SK-N-SH (cell line): ENCODE results near the gene MYCL. TPM values are rescaled to one million over a fixed set of nuclear protein-coding genes. Genes with fewer than 3 reads are reported as not detected.

Source experiments
- CTCF ChIA-PET: fragments of 300-600, 350-600 bp; formaldehyde crosslinking; extraction: SDS; loops from one replicate; lab custom pipeline; 2021; lab: Yijun Ruan, JAX
- POLR2A ChIA-PET: fragments of 350-600 bp; sonication (Branson Sonifier 250); formaldehyde crosslinking; extraction: SDS; loops from one replicate; lab custom pipeline; 2020; ENCODE audit warnings: antibody characterized with exemption, inconsistent platforms; lab: Yijun Ruan, JAX
- DNase-seq: peaks from one replicate; pipeline ENCODE4 v3.0.0; 2012
- H2AFZ ChIP-seq: fragments of 200-600 bp; sonication (generic); 2 replicates; pipeline ENCODE4 v1.8.1; 2016; ENCODE audit warnings: antibody characterized with exemption, mild to moderate bottlenecking, low read depth
- H3F3A ChIP-seq: fragments of 200-600 bp; sonication (generic); replicated peaks from 2 replicates; pipeline ENCODE3; 2016; ENCODE audit warnings: antibody characterized with exemption, mild to moderate bottlenecking; ENCODE audit not compliant: insufficient read depth
- H3K27ac ChIP-seq, 2 experiments: fragments of 200-500 bp in 1 of 2; fragments of 200-600 bp in 1 of 2; sonication (Bioruptor generic) in 1 of 2; sonication (generic), shearing (Covaris generic) in 1 of 2; 2 replicates each; pipeline versions ENCODE4 v1.5.1 to v1.6.1; 2014 to 2016; ENCODE audit warnings: low read depth in 2 of 2, inconsistent platforms in 1 of 2, low read length in 1 of 2, mild to moderate bottlenecking in 1 of 2, mixed read lengths in 1 of 2
- H3K27me3 ChIP-seq: fragments of 200-600 bp; sonication (generic), shearing (Covaris generic); 2 replicates; pipeline ENCODE4 v1.6.1; 2016; ENCODE audit warnings: mixed run types; ENCODE audit not compliant: insufficient read depth
- H3K36me3 ChIP-seq, 2 experiments: fragments of 200-500 bp in 1 of 2; fragments of 200-600 bp in 1 of 2; sonication (Bioruptor generic) in 1 of 2; sonication (generic) in 1 of 2; replicated peaks in 1 of 2; 2 replicates each; pipeline versions ENCODE3 to v1.5.1; 2014 to 2016; ENCODE audit warnings: low read length in 1 of 2, mild to moderate bottlenecking in 1 of 2; ENCODE audit not compliant: insufficient read depth in 2 of 2, control insufficient read depth in 1 of 2
- H3K4me1 ChIP-seq, 2 experiments: fragments of 200-500 bp in 1 of 2; fragments of 200-600 bp in 1 of 2; sonication (Bioruptor generic) in 1 of 2; sonication (generic), shearing (Covaris generic) in 1 of 2; 2 replicates each; pipeline versions ENCODE4 v1.5.1 to v1.6.1; 2014 to 2016; ENCODE audit warnings: low read depth in 1 of 2, low read length in 1 of 2, mixed run types in 1 of 2; ENCODE audit not compliant: insufficient read depth in 2 of 2, control insufficient read depth in 1 of 2
- H3K4me2 ChIP-seq: fragments of 200-600 bp; sonication (generic), shearing (Covaris generic); 2 replicates; pipeline ENCODE4 v1.6.1; 2017; ENCODE audit warnings: mixed run types
- H3K4me3 ChIP-seq, 2 experiments: fragments of 200-500 bp in 1 of 2; fragments of 200-600 bp in 1 of 2; sonication (Bioruptor generic) in 1 of 2; sonication (generic), shearing (Covaris generic) in 1 of 2; 2 replicates each; pipeline versions ENCODE4 v1.5.1 to v1.8.1; 2014 to 2016; ENCODE audit warnings: low read depth in 2 of 2, inconsistent platforms in 1 of 2, low read length in 1 of 2, mild to moderate bottlenecking in 1 of 2, mixed read lengths in 1 of 2, moderate library complexity in 1 of 2
- H3K79me2 ChIP-seq: fragments of 200-600 bp; sonication (generic); 2 replicates; pipeline ENCODE4 v1.8.1; 2017; ENCODE audit warnings: mild to moderate bottlenecking; ENCODE audit not compliant: insufficient read depth
- H3K9ac ChIP-seq: fragments of 200-600 bp; sonication (generic); 2 replicates; pipeline ENCODE4 v1.6.1; 2017; ENCODE audit warnings: mixed run types
- H3K9me2 ChIP-seq: fragments of 200-600 bp; sonication (generic); 2 replicates; pipeline ENCODE4 v1.6.1; 2017; ENCODE audit warnings: mixed run types
- H3K9me3 ChIP-seq: fragments of 200-600 bp; sonication (generic); 2 replicates; pipeline ENCODE4 v1.6.1; 2017; ENCODE audit warnings: mixed run types, mild to moderate bottlenecking, moderate library complexity
- H4K20me1 ChIP-seq: fragments of 200-600 bp; sonication (generic); 2 replicates; pipeline ENCODE4 v1.6.1; 2017; ENCODE audit warnings: mild to moderate bottlenecking, mixed run types; ENCODE audit not compliant: insufficient read depth
- ELF1 ChIP-seq: IDR thresholded peaks from 2 replicates; pipeline ENCODE4 v1.4.0; 2012
- EZH2phosphoT487 ChIP-seq: fragments of 200-600 bp; sonication (generic); IDR thresholded peaks from 2 replicates; pipeline ENCODE4 v1.6.1; 2017; ENCODE audit warnings: low read depth, mixed run types, mild to moderate bottlenecking, antibody characterized with exemption, moderate library complexity, borderline replicate concordance
- FOXJ3 ChIP-seq: sonication (generic); formaldehyde crosslinking; IDR thresholded peaks from 2 replicates; pipeline ENCODE4 v1.5.1; 2020; ENCODE audit warnings: mild to moderate bottlenecking, missing genetic modification reagents
- GABPA ChIP-seq: IDR thresholded peaks from 2 replicates; pipeline ENCODE4 v1.4.0; 2012; ENCODE audit warnings: low read depth, mild to moderate bottlenecking
- GATA2 ChIP-seq: sonication (generic); formaldehyde crosslinking; IDR thresholded peaks from 2 replicates; pipeline ENCODE4 v1.5.0; 2020; ENCODE audit warnings: mild to moderate bottlenecking, missing genetic modification reagents
- MXI1 ChIP-seq: IDR thresholded peaks from 2 replicates; pipeline ENCODE4 v1.6.1; 2012; ENCODE audit warnings: mild to moderate bottlenecking, low read depth, low read length, improper control_type of control experiment
- NRF1 ChIP-seq: IDR thresholded peaks from 2 replicates; pipeline ENCODE4 v1.6.1; 2012; ENCODE audit warnings: low read depth, mild to moderate bottlenecking, low read length
- RAD21 ChIP-seq: IDR thresholded peaks from 2 replicates; pipeline ENCODE4 v1.6.1; 2012; ENCODE audit warnings: mild to moderate bottlenecking, low read length
- RFX5 ChIP-seq: IDR thresholded peaks from 2 replicates; pipeline ENCODE4 v1.6.1; 2012; ENCODE audit warnings: mild to moderate bottlenecking, improper control_type of control experiment, low read length
- RXRA ChIP-seq: IDR thresholded peaks from 2 replicates; pipeline ENCODE4 v1.4.0; 2012; ENCODE audit warnings: low read depth, mild to moderate bottlenecking, borderline replicate concordance
- TCF12 ChIP-seq: IDR thresholded peaks from 2 replicates; pipeline ENCODE4 v1.4.0; 2012
- USF2 ChIP-seq: fragments of 150-350 bp; IDR thresholded peaks from 2 replicates; pipeline ENCODE4 v1.6.1; 2017; ENCODE audit warnings: antibody characterized with exemption, low read length, low read depth, borderline replicate concordance
- WGBS: methylation state at CpG from one replicate; pipeline ENCODE4 v1.1.6; 2017; ENCODE audit warnings: low lambda C conversion rate; 5-methylcytosine and 5-hydroxymethylcytosine counted together
- polyA plus RNA-seq, 3 experiments: library from polyadenylated mRNA; depleted of rRNA; stranded (reverse); fragments of >200 nt; gene quantifications; 2 replicates each; pipeline ENCODE4 v1.2.3, GENCODE V29; 2012
- TF ChIP-seq, protein P1 (sequence below): IDR thresholded peaks from 2 replicates; pipeline ENCODE4; 2012
- TF ChIP-seq, protein P2 (sequence below): fragments of 150-350 bp; IDR thresholded peaks from 2 replicates; pipeline ENCODE4 v1.6.1; 2016; ENCODE audit warnings: mild to moderate bottlenecking, low read depth, low read length
- TF ChIP-seq, protein P3 (sequence below): IDR thresholded peaks from 2 replicates; pipeline ENCODE4 v1.6.1; 2012; ENCODE audit warnings: mild to moderate bottlenecking, low read depth, low read length, moderate library complexity

Gene MYCL
- polyA plus RNA-seq, 1 of the 3 experiments (the other 2 are of a cell fraction): 0.48 TPM

DNA sequence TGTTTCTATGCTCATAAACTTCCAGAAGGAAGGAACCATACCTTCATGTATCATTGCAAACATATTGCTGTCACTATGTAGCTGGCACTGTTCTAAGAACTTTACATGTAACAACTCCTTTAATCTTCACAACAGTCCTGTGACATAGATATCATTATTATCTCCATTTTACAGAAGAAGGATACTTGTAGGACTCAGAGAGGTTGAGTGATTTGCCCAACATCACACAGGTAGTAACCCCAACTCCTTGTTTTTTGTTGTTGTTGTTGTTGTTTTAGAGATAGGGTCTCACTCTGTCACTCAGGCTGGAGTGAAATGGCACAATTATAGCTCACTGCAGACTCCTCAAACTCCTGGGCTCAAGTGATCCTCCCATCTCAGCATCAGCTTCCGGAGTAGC lies 10.8 kb downstream of the MYCL start (continued):
- TF ChIP-seq EZH2phosphoT487: no peak

DNA sequence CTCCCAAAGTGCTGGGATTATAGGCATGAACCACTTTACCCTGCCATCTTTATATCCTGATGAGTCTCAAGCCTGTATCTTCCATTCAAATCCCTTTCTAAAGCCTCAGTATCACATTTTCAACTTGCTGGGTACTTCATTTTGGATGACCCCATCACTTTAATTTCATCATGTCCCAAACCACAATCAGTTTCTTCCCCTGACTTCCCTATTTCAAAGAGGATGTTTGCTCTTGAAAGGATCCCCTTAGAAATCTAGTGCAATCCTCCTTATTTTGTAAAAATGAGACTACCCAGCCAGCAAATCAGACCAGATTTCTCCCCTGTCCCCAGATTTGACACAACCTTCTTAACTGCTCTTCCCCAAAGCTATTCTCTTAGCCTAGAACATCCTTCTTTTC lies 11.4 kb downstream of the MYCL start:
- H3K9me2 ChIP-seq: no peaks in the 10 kb centered on the region
- no peak overlapping the region for H3K9ac ChIP-seq
- no peaks in the 10 kb centered on the region for H3K9me3 ChIP-seq
- H3K79me2 ChIP-seq: no peaks in the 10 kb centered on the region
- no peaks in the 10 kb centered on the region for H3F3A ChIP-seq
- TF ChIP-seq ELF1 (no peak), RXRA (no peak), GABPA (no peak), RAD21 (no peak), NRF1 (no peak), FOXJ3 (CRISPR knock-in tag) (no peak), USF2 (no peak), MXI1 (no peak)
- TF ChIP-seq, protein P1, sequence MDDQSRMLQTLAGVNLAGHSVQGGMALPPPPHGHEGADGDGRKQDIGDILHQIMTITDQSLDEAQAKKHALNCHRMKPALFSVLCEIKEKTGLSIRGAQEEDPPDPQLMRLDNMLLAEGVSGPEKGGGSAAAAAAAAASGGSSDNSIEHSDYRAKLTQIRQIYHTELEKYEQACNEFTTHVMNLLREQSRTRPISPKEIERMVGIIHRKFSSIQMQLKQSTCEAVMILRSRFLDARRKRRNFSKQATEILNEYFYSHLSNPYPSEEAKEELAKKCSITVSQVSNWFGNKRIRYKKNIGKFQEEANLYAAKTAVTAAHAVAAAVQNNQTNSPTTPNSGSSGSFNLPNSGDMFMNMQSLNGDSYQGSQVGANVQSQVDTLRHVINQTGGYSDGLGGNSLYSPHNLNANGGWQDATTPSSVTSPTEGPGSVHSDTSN: no peak
- H3K36me3 ChIP-seq: no peaks in the 10 kb centered on the region
- H2AFZ ChIP-seq: no peak overlapping the region
- no peaks in the 10 kb centered on the region for H3K27me3 ChIP-seq
- peaks cover 0 to 7% of the 10 kb centered on the region in 2 experiments; a peak in 2 of 4 replicates for H3K4me1 ChIP-seq
- no peaks in the 10 kb centered on the region for H4K20me1 ChIP-seq
- DNase-seq: no peak
- POLR2A ChIA-PET: no interaction called here
- H3K27ac ChIP-seq: no peak overlapping the region
- CTCF ChIA-PET: interaction anchor here (1.4 kb wide), 1 partner anchor 12 kb away, joined by 7 read pairs; the partner anchor contains the start of gene MYCL
- no peak overlapping the region for H3K4me3 ChIP-seq
- H3K4me2 ChIP-seq: no peak overlapping the region

DNA sequence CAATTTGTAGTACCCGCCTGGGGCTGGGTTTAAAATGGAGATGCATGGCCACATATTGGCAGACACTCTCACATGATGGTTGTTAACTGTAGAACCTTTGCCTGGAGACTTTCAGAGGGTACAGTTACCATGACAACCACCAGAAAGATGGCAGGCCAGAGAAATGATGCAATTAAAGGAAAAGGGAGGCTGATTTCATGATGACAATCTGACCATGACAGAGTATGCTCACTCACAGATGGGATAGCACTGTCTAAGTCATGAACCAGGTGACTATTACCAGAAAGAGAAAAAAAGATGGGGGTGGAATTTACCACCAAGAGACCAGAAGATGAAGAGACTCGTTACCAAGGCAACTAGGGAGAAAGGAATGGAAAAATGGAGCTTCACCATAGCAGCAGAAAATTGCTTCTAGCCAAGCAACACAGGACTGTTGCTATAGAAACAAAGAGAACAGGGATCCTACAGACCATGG lies 14.9 kb downstream of the MYCL start:
- H3K4me2 ChIP-seq: no peak overlapping the region
- no peak overlapping the region for H3K9ac ChIP-seq
- no peaks in the 10 kb centered on the region for H3K9me3 ChIP-seq
- no peaks in the 10 kb centered on the region for H3K9me2 ChIP-seq
- H3K79me2 ChIP-seq: peaks cover 16% of the 10 kb centered on the region
- 58% methylated on average over 2 of the region's 2 CpGs for WGBS
- H3F3A ChIP-seq: no peaks in the 10 kb centered on the region
- no peak overlapping the region for H2AFZ ChIP-seq
- H3K36me3 ChIP-seq: no peaks in the 10 kb centered on the region
- H3K27ac ChIP-seq: peak overlapping the region in 1 of 2 experiments; percentile 72; a peak in 2 of 4 replicates
- no peak overlapping the region for H3K4me3 ChIP-seq
- POLR2A ChIA-PET: interaction anchor here (0.8 kb wide), 1 partner anchor 12 kb away, joined by 8 read pairs; no protein-coding TSS in a partner anchor
- TF ChIP-seq RFX5: peak; percentile 33; the same call in 1 of the 2 replicates
- TF ChIP-seq ELF1: no peak
- TF ChIP-seq TCF12: no peak
- TF ChIP-seq, protein P2, sequence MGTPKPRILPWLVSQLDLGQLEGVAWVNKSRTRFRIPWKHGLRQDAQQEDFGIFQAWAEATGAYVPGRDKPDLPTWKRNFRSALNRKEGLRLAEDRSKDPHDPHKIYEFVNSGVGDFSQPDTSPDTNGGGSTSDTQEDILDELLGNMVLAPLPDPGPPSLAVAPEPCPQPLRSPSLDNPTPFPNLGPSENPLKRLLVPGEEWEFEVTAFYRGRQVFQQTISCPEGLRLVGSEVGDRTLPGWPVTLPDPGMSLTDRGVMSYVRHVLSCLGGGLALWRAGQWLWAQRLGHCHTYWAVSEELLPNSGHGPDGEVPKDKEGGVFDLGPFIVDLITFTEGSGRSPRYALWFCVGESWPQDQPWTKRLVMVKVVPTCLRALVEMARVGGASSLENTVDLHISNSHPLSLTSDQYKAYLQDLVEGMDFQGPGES: no peak
- 0 out of 2 replicates have a peak, but pooled peaks have one; percentile 22 for TF ChIP-seq MXI1
- TF ChIP-seq RXRA: no peak
- peak; percentile 41; the same call in 1 of the 2 replicates for TF ChIP-seq GATA2
- TF ChIP-seq, protein P3, sequence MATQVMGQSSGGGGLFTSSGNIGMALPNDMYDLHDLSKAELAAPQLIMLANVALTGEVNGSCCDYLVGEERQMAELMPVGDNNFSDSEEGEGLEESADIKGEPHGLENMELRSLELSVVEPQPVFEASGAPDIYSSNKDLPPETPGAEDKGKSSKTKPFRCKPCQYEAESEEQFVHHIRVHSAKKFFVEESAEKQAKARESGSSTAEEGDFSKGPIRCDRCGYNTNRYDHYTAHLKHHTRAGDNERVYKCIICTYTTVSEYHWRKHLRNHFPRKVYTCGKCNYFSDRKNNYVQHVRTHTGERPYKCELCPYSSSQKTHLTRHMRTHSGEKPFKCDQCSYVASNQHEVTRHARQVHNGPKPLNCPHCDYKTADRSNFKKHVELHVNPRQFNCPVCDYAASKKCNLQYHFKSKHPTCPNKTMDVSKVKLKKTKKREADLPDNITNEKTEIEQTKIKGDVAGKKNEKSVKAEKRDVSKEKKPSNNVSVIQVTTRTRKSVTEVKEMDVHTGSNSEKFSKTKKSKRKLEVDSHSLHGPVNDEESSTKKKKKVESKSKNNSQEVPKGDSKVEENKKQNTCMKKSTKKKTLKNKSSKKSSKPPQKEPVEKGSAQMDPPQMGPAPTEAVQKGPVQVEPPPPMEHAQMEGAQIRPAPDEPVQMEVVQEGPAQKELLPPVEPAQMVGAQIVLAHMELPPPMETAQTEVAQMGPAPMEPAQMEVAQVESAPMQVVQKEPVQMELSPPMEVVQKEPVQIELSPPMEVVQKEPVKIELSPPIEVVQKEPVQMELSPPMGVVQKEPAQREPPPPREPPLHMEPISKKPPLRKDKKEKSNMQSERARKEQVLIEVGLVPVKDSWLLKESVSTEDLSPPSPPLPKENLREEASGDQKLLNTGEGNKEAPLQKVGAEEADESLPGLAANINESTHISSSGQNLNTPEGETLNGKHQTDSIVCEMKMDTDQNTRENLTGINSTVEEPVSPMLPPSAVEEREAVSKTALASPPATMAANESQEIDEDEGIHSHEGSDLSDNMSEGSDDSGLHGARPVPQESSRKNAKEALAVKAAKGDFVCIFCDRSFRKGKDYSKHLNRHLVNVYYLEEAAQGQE: no peak
- DNase-seq: peak; percentile 66
- H3K4me1 ChIP-seq: peaks cover 6 to 14% of the 10 kb centered on the region in 2 experiments; a peak in 3 of 4 replicates
- no peaks in the 10 kb centered on the region for H4K20me1 ChIP-seq
- CTCF ChIA-PET: interaction anchor here (0.8 to 1.5 kb wide), 6 partner anchors 9 to 230 kb away, joined by 3 to 6 read pairs (median 4); no protein-coding TSS in a partner anchor
- no peaks in the 10 kb centered on the region for H3K27me3 ChIP-seq
